NCI-H446 treated with DMSO at 0.1 percent for 48 hours (cell line): ENCODE measurements around the gene RNFT2.

Experiments used
- DNase-seq: peaks from one replicate; lab custom pipeline; 2025; lab: John Stamatoyannopoulos, UW

Gene RNFT2, protein sequence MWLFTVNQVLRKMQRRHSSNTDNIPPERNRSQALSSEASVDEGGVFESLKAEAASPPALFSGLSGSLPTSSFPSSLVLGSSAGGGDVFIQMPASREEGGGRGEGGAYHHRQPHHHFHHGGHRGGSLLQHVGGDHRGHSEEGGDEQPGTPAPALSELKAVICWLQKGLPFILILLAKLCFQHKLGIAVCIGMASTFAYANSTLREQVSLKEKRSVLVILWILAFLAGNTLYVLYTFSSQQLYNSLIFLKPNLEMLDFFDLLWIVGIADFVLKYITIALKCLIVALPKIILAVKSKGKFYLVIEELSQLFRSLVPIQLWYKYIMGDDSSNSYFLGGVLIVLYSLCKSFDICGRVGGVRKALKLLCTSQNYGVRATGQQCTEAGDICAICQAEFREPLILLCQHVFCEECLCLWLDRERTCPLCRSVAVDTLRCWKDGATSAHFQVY

GRCh38 chr12:116737774-116738657, at the start of gene RNFT2, which contains the start of gene SPRING1:
TSS of gene RNFT2 (plus strand) at chr12:116738315. CDS start at chr12:116740498, 2,183 bp downstream.
TSS of gene SPRING1 (minus strand) at chr12:116738069. CDS start at chr12:116737900, 169 bp downstream.
- peak; percentile 99 for DNase-seq

DNA sequence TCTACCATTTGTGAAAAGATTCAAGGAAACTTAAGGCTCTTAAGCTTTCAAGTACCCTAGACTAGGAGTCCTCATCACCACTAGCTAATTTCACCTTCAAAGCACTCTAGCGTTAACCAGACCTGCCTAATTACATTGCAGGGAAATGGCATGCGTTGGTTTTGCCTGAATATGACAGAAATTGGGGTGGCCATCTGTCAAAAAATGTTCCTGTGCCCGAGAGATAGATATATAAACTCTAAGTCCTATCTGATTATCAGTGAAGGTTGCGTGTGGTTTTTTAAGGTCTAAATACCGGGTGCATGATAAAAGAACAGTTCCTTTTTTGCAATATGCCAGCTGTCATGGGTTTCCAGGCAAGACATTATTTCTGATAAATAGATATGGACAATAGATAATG, 48.6 kb upstream of the RNFT2 start:
- no peak for DNase-seq

- no peak for DNase-seq
These were observed 48.0 kb upstream of the RNFT2 start for GRCh38 chr12:116689979-116690744.

DNA sequence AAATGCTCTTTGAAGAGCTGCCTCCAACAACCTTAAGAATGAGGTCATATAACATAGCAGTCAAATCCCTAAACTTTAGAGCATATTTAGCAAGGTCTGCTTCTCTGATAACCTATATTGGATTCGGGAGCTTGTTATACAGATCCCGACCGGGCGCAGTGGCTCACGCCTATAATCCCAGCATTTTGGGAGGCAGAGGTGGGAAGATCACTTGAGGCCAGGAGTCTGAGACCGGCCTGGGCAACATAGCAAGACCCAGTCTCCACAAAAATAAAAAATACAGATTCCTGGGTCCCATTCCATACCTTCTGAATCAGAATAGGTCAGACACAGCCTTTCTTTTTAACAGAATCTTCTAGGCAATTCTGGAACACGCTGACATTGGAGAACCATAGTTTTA, 46.9 kb upstream of the RNFT2 start:
- no peak for DNase-seq

- DNase-seq: no peak
These were observed 46.5 kb upstream of the RNFT2 start for GRCh38 chr12:116691636-116692035.

DNA sequence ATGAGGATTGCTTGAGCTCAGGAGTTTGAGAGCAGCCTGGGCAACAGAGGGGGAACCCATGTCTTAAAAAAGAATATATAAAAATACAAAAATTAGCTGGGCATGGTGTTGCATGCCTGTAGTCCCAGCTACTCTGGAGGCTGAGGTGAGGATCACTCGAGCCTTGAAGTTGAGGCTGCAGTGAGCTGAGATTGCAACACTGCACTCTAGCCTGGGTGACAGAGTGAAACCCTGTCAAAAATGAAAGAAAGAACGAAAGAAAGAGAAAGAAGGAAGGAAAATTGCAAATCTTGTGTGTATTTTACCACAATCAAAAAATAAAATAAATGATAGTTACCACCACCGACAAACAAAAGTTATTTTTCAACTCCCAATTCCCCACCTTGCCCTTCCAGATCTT, 45.5 kb upstream of the RNFT2 start:
- no peak for DNase-seq

DNA sequence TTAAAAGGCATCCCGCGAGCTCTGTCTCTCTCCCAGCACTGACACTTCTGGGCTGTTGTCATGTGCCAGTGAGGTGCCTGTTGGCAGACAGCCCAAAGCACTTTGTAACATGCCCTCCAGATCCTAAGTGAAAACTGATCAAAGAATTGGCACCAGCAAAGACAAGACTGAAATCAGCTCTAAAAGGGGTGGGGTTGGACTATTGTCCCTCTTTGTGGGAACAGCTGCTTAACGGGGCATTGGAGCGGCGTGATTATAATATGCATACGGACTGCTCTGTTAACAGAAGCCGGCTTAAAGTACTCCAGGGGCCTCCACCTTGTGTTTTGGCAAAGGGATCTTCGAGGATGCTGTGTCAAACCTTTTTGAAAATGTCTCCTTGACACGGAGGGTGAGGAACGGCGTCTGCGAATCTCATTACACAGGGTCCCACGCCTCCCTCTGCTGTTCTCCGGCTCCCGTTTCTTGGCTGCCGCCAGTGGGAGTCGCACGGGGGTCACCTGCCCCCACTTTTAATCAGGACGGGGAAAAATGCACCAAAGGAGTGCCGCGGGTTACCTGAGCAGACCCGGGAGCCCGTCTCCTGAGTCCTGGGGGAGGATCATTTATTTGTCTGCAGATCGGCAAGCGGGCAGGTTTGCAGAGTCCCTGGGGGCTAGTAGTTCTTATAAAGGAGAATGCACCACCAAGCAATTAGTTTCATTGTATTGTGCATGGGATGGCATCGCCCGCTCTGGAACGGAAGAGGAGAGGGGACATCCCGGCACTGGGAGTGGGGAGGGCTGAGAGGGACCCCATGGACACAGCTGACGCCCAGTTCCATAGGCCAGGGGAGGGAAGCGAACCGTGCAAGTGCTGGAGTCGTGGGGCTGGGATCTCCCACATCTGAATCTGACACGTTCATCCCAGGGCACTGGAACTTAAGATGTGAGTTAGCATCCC, 44.6 kb upstream of the RNFT2 start:
- DNase-seq: peak; percentile 56

DNA sequence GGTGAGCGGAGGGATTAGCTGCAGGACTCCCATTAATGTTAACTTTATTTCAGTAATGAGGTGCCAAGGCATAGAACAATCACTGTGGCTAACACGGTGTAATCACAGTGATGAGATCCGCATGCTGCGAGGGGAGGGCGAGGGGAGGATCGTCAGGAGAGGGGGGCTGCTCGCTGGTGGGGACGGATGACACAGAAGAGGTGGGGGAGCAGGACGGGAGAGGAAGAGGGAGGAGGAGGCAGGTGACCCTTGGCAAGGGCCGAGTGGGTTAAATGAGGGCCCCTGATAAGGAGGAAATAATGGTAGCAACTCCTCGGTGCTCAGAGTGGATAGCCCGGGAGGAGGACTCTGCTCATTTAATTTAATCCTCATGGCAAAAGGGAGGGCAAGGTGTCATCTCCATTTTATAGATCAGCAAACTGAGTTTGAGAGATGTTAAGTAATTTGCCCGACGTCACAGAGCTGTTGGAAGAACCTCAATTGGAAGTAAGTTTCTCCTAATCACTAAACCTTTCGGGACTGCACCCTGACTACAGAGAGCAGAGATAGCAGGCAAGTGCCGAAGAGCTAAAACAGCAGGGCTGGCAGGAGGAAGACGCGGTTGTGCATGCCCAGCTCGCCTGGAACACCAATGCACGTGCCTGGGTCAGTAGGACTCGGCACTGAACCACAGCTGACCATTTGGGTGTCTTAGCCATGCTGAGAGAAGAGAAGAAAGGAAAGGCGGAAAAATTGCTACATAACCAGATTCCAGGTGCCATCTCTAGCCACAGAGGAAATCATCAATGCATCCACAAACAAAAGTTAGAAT, 43.3 kb upstream of the RNFT2 start:
- DNase-seq: no peak

DNA sequence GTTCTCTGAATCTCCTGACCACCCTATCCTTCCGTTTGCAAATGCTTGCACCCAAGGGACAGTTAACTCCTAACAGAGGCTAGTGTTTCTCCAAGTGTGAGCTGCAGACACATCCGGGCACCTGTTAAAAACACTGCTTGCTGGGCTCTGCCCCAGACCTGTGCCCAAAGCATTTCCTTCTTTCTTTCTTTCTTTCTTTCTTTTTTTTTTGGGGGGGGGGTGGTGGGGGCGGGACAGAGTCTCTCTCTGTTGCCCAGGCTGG, 42.7 kb upstream of the RNFT2 start:
- no peak for DNase-seq

DNA sequence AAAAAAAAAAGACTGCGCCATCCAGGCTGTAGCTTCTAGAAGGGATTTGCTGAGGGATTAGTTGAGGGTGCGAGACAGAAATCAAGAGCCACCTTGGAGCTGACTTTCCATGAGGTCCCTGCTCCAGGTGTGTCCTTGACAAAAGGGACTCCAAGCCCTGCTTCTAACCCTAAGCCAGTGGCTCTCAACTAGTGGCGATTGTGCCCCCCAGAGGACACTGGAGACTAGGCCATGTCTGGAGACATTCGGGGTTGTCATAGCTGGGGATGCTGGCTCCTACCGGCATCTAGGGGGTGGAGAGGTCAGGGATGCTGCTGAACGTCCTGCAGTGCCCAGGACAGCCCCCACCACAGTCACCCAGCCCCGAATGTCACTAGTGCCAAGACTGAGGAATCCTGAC, 40.8 kb upstream of the RNFT2 start:
- no peak for DNase-seq

DNA sequence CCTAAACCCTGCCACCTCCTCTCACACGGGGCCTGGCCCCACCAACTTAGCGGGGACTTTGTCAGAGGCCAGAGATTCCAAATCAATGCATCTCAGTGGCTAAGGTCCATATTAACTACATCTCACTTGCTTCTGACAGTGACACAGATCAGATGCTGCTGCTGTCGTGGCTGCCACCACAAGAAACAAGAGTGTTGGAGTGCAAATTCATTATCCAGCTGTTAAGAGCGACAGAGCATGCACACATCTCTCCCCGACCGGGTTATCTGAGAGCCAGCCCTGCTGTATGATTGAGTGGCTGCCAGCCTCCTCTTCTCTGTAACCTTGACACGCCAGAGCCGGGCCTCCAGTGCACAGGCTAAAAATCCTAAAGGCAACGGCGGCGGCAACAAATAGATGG, 40.4 kb upstream of the RNFT2 start:
- no peak for DNase-seq

DNA sequence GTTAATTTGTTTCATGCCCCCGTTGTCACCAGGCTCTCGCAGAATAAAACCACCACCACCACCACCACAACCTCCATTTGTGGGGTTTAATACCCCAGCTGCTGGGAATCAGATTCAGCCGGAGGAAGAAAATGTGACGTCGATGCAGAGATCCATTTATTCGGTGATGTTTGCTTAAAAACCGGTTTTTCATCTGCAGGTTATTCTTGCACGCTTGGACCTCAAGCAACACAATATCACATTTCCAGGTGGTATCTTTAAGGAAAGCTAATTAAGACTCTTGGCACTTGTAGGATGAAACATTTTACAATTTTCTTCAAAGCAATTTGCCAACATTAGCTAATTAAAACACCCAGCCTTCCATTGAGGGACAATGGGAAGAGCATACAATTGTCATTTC, 40.0 kb upstream of the RNFT2 start:
- no peak for DNase-seq

DNA sequence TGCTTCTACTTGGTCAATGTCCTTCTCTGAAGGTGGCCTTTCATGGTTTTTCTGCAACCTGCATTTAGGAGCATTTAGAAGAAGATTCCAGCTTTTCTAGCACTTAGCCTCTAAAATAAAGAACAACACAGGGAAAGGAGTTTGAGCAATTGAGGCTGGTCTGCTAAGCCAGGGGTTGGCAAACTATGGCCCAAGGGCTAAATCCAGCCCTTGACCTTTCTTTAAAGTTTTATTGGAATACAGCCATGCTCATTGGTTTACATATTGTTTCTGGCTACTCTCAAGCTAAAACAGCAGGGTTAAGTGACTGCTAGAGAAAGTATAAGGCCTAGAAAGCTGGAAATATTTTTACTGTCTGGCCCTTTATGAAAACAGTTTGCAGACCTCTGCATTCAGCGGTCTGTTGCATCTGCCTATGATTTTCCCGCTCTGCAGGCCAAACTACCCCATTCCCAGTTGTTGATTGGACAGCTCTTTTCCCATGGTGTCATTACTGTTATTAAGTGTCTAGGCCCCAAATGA, 39.5 kb upstream of the RNFT2 start:
- no peak for DNase-seq

DNA sequence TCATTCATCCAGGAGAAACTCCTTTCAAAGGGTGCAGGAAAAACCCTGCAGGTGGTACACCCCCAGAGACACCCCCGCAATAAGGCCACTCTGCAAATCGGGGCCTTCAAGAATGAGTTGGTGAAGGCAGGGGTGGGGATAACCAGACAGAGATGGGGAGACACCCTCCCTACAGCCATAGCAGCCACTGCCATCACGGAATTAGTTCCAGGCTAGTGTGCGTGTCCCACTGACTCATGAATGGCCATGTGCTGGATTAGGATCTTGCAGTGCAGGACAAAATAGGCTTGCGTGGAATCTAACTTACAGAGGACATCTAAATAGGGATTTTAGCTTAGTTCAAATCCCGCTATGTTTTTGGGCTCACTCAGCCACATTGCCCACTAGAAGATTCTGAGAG, 38.0 kb upstream of the RNFT2 start:
- no peak for DNase-seq

DNA sequence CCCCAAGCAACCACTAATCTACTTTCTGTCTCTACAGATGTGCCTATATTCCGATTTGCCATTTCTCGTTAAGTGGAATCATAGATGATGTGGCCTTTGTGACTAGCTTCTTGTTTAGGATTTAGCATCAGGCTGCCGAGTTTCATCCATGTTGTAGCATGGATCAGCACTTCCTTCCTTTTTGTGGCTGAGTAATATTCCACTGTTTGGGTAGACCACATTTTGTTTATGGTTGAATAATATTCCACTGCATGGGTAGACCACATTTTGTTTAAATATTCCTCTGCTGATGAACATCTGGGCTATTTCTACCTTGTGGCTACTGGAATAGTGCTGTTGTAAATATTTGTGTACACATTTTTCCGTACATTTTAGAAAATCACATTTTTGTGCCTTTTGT, 36.7 kb upstream of the RNFT2 start:
- DNase-seq: no peak

DNA sequence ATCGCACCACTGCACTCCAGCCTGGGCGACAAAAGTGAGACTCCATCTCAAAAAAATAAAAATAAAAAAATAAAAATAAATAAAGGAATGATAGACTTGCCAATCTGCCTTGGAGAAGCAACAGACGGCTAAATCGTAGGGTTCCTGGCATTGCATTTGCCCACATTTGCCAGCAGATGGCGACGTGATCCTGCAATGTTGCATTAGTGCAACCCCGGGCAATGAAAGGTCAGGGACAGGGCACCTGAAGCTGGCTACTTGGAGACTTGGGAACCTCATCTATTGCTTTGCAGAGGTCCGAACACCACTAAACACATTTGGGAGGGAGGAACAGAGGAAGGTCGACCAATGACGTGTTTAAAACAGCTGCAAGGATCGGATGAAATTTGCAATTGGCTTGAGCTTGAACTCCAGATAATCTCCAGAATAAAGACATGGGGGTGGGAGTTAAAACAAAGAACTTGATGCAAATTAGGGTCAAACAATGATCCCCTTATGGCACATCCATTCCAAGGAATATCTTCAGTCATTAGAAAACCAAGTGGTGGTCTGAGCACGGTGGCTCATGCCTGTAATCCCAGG, 34.8 kb upstream of the RNFT2 start:
- peak; percentile 25 for DNase-seq

GRCh38 chr12:116707751-116708150, 30.4 kb upstream of the RNFT2 start:
- DNase-seq: no peak

DNA sequence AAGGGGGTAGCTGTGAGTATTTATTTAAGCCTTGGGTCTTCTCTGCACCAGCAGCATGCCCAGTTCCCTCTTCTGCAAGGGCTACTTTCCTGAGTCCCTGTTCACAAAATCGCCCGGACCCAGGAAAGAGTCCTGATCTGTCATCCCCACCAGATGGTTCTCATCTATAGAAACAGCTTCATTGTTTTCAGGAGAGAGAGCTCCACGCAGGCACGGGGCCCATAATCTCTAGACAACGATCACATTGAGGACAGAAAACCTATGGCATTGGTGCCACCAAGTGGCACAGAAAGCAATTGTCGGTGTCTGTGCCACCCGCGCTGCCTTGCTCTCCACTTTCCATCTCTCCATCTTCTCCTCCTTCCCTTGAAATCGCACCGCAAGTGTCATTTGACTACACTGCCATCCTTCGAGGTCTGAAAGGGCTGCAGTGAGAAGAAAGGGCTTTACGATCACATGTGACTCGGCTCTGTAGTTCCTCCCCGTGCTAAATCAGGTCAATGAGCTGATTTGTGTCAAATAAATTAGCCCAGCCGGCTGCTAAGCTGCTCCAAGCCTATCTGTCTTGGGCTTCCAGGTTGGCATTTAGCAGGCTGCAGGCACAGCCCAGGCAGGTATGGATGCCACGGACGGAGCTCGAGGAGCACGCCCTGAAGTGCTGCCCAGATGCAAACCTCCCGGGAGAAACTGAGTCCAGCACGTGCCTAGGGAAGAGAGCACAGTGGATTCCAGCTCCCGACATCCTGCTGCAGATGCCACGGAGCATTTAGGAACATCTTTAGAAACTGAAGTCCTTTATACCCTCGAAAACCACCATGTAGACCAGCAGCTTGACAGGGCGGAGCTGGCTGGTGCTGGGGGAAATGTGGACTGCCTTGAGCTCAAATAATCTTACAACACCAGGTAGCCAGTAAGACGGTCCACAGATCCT, 29.0 kb upstream of the RNFT2 start:
- DNase-seq: peak; percentile 52

- DNase-seq: no peak
These were observed 28.3 kb upstream of the RNFT2 start for GRCh38 chr12:116709768-116710167.
